Panc1 (cell line): ENCODE measurements around the gene FPGT. TPM values are rescaled to one million over a fixed set of nuclear protein-coding genes. Genes with fewer than 3 reads are reported as not detected.
"Not testable (repeated sequence)": the region's sequence is repeated elsewhere in the genome, so short reads cannot be mapped to it uniquely, and the experiment has no call there.

ENCODE experiments used
- ATAC-seq: fragments of 200-7000 bp; cut with Tn5 transposase; 2 replicates; pipeline ENCODE4 v1.9.1; 2020; ENCODE audit warnings: mild to moderate bottlenecking, moderate library complexity
- BruUV-seq: library from RNA; stranded (reverse); fragments of 400-500 nt; replicated peaks from 2 replicates; lab custom pipeline; 2021; lab: Mats Ljungman, UMichigan
- CTCF ChIA-PET: fragments of 300-600 bp; sonication (Branson Sonifier 250); formaldehyde crosslinking; loops from one replicate; lab custom pipeline; 2022; ENCODE audit warnings: antibody characterized with exemption; lab: Charles Lee
- POLR2A ChIA-PET: fragments of 300-600 bp; sonication (Branson Sonifier 250); formaldehyde crosslinking; loops from one replicate; lab custom pipeline; 2022; ENCODE audit warnings: antibody characterized with exemption; lab: Charles Lee
- DNase-seq: peaks from one replicate; pipeline ENCODE4 v3.0.0-alpha.2; 2010; ENCODE audit warnings: low read depth, low spot score
- H3K27ac ChIP-seq: 2 replicates; pipeline ENCODE4 v1.5.1; 2011; ENCODE audit warnings: mild to moderate bottlenecking, low read length, inconsistent platforms
- H3K27me3 ChIP-seq: fragments of 200-500 bp; sonication (Bioruptor generic); 2 replicates; pipeline ENCODE4 v1.6.0; 2014; ENCODE audit warnings: low read length, inconsistent platforms; ENCODE audit not compliant: control insufficient read depth, insufficient read depth
- H3K36me3 ChIP-seq: fragments of 200-500 bp; sonication (Bioruptor generic); 2 replicates; pipeline ENCODE4 v1.5.1; 2014; ENCODE audit warnings: inconsistent platforms, mild to moderate bottlenecking, low read length, moderate library complexity; ENCODE audit not compliant: control insufficient read depth, insufficient read depth
- H3K4me1 ChIP-seq: 2 replicates; pipeline ENCODE4 v1.5.1; 2011; ENCODE audit warnings: inconsistent platforms, mild to moderate bottlenecking, low read length, moderate library complexity; ENCODE audit not compliant: control insufficient read depth, insufficient read depth
- H3K4me3 ChIP-seq, 2 experiments: 2 replicates each; pipeline ENCODE4 v1.5.1; 2011 to 2012; ENCODE audit warnings: low read depth in 2 of 2, low read length in 2 of 2, mild to moderate bottlenecking in 2 of 2, inconsistent platforms in 1 of 2, moderate library complexity in 1 of 2
- H3K9me3 ChIP-seq: fragments of 200-500 bp; sonication (Bioruptor generic); 2 replicates; pipeline ENCODE4 v1.5.1; 2014; ENCODE audit warnings: low read depth, mild to moderate bottlenecking, inconsistent platforms, low read length, moderate library complexity; ENCODE audit not compliant: control insufficient read depth, insufficient read depth
- POLR2AphosphoS5 ChIP-seq: IDR thresholded peaks from 2 replicates; pipeline ENCODE4 v1.6.1; 2012; ENCODE audit warnings: mild to moderate bottlenecking, low read depth, low read length, moderate library complexity
- SIN3A ChIP-seq: IDR thresholded peaks from 2 replicates; pipeline ENCODE4 v1.6.1; 2012; ENCODE audit warnings: low read depth, mild to moderate bottlenecking, low read length, moderate library complexity, borderline replicate concordance; ENCODE audit not compliant: insufficient read depth
- TCF7L2 ChIP-seq: IDR thresholded peaks from 2 replicates; pipeline ENCODE4 v1.6.1; 2011; ENCODE audit warnings: mild to moderate bottlenecking, low read depth, low read length, inconsistent platforms
- in situ Hi-C: cut with HindIII; loops from 2 replicates; pipeline ENCODE4 v1.10.0; 2016; ENCODE audit warnings: low sequenced_read_pairs, low pct_unique_long_range_greater_than_20kb
- intact Hi-C: fragments of 100-400 bp; cut with micrococcal nuclease; formaldehyde crosslinking; loops from one replicate; pipeline ENCODE4 v1.10.0; 2022; ENCODE audit not compliant: unreplicated experiment
- total RNA-seq: library from RNA; stranded (reverse); gene quantifications from one replicate; pipeline ENCODE4 v1.2.1, GENCODE V29; 2021; ENCODE audit not compliant: unreplicated experiment
- TF ChIP-seq, protein P1 (sequence below), 2 experiments: IDR thresholded peaks; 2 replicates each; pipeline ENCODE4 v1.6.1; 2011 to 2012; ENCODE audit warnings: low read depth in 2 of 2, control low read depth in 1 of 2, low read length in 1 of 2, mild to moderate bottlenecking in 1 of 2, moderate library complexity in 1 of 2; ENCODE audit not compliant: insufficient read depth in 1 of 2
- TF ChIP-seq, protein P2 (sequence below): fragments of 450-650 bp; IDR thresholded peaks from 2 replicates; pipeline ENCODE4 v1.5.1; 2017; ENCODE audit warnings: mild to moderate bottlenecking

The FPGT gene
- total RNA-seq, 1 experiment from 2014 or later: 12.9 TPM

DNA sequence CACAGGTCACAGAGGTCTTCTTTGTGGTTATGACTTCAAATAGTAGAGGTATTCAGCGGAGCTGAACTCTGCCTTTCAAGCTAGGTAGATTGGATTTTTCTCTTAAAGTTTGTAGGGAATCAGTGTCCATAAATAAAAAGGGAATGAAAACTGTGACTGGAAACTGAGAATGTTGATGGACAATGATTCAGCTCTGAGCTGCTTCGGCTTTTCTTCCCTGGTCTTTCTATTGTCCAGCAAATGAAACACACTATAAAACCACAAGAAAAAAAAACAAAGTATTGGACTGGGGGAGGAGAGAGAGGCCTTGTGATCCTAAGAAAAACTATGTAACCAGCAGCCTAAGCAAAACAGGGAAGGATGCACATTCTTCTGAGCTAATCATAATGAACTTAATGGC lies 48.3 kb downstream of the FPGT start:
- ChIA-PET CTCF (no interaction called here), POLR2A (no interaction called here)
- in situ Hi-C loops: no loop called here
- BruUV-seq: no TSS peak
- TF ChIP-seq, protein P1, sequence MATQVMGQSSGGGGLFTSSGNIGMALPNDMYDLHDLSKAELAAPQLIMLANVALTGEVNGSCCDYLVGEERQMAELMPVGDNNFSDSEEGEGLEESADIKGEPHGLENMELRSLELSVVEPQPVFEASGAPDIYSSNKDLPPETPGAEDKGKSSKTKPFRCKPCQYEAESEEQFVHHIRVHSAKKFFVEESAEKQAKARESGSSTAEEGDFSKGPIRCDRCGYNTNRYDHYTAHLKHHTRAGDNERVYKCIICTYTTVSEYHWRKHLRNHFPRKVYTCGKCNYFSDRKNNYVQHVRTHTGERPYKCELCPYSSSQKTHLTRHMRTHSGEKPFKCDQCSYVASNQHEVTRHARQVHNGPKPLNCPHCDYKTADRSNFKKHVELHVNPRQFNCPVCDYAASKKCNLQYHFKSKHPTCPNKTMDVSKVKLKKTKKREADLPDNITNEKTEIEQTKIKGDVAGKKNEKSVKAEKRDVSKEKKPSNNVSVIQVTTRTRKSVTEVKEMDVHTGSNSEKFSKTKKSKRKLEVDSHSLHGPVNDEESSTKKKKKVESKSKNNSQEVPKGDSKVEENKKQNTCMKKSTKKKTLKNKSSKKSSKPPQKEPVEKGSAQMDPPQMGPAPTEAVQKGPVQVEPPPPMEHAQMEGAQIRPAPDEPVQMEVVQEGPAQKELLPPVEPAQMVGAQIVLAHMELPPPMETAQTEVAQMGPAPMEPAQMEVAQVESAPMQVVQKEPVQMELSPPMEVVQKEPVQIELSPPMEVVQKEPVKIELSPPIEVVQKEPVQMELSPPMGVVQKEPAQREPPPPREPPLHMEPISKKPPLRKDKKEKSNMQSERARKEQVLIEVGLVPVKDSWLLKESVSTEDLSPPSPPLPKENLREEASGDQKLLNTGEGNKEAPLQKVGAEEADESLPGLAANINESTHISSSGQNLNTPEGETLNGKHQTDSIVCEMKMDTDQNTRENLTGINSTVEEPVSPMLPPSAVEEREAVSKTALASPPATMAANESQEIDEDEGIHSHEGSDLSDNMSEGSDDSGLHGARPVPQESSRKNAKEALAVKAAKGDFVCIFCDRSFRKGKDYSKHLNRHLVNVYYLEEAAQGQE (IDR thresholded peaks at IDR 0.05; ENCODE audit: insufficient read depth in 1 of 2, low read depth in 2 of 2, low read length in 1 of 2): no peak
- H3K4me1 ChIP-seq: no peaks in the 10 kb centered on the region
- intact Hi-C loops: no loop called here
- no peak overlapping the region for H3K27ac ChIP-seq
- no peaks in the 10 kb centered on the region for H3K9me3 ChIP-seq
- H3K27me3 ChIP-seq: no peaks in the 10 kb centered on the region
- ATAC-seq (no peak), DNase-seq (no peak)
- no peaks in the 10 kb centered on the region for H3K36me3 ChIP-seq
- no peak overlapping the region for H3K4me3 ChIP-seq

DNA sequence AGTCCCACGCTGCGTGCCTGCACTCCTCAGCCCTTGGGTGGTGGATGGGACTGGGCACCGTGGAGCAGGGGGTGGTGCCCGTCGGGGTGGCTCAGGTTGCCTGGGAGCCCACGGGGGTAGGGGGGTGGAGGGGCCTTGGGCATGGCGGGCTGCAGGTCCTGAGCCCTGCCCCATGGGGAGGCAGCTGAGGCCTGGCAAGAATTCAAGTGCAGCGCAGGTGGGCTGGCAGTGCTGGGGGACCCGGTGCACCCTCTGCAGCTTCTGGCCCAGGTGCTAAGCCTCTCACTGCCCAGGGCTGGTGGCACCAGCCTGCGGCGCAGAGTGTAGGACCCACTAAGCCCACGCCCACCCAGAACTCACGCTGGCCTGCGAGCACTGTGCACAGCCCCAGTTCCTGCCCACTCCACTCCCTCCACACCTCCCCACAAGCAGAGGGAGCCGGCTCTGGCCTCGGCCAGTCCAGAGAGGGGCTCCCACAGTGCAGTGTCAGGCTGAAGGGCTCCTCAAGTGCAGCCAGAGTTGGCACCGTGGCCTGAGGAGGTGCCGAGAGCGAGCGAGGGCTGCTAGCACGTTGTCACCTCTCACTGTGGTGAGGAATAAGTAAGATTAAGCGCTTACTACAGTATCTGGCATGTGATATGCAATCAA lies 50.0 kb downstream of the FPGT start:
- H3K9me3 ChIP-seq: no peaks in the 10 kb centered on the region
- H3K27me3 ChIP-seq: no peaks in the 10 kb centered on the region
- intact Hi-C loops (no loop called here), in situ Hi-C loops (no loop called here)
- no peak overlapping the region for H3K4me3 ChIP-seq
- ChIA-PET POLR2A (no interaction called here), CTCF (no interaction called here)
- no peak for DNase-seq
- TF ChIP-seq POLR2AphosphoS5 (no peak), TCF7L2 (no peak), SIN3A (no peak)
- TF ChIP-seq, protein P1 (IDR thresholded peaks at IDR 0.05; ENCODE audit: insufficient read depth in 1 of 2, low read depth in 2 of 2, low read length in 1 of 2): no peak
- TF ChIP-seq, protein P2, sequence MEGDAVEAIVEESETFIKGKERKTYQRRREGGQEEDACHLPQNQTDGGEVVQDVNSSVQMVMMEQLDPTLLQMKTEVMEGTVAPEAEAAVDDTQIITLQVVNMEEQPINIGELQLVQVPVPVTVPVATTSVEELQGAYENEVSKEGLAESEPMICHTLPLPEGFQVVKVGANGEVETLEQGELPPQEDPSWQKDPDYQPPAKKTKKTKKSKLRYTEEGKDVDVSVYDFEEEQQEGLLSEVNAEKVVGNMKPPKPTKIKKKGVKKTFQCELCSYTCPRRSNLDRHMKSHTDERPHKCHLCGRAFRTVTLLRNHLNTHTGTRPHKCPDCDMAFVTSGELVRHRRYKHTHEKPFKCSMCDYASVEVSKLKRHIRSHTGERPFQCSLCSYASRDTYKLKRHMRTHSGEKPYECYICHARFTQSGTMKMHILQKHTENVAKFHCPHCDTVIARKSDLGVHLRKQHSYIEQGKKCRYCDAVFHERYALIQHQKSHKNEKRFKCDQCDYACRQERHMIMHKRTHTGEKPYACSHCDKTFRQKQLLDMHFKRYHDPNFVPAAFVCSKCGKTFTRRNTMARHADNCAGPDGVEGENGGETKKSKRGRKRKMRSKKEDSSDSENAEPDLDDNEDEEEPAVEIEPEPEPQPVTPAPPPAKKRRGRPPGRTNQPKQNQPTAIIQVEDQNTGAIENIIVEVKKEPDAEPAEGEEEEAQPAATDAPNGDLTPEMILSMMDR: no peak
- no peak overlapping the region for H3K27ac ChIP-seq
- ATAC-seq: no peak
- no peaks in the 10 kb centered on the region for H3K36me3 ChIP-seq
- no peaks in the 10 kb centered on the region for H3K4me1 ChIP-seq
- BruUV-seq: no TSS peak

DNA sequence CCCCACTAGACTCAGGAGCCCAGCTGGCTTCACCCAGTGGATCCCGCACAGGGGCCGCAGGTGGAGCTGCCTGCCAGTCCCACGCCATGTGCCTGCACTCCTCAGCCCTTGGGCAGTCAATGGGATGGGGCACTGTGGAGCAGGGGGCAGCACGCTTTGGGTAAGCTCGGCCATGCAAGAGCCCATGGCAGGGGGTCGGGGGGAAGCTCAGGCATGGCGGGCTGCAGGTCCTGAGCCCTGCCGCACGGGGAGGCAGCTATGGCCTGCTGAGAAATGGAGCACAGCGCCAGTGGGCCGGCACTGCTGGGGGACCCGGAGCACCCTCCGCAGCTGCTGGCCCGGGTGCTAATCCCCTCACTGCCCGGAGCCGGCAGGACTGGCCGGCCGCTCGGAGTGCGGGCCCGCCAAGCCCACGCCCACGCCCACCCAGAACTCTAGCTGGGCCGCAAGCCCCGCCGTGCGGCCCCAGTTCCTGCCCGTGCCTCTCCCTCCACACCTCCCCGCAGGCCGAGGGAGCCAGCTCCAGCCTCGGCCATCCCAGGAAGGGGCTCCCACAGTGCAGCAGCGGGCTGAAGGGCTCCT lies 55.3 kb downstream of the FPGT start:
- POLR2A ChIA-PET, CTCF ChIA-PET, in situ Hi-C loops, ATAC-seq, H3K9me3 ChIP-seq, BruUV-seq, intact Hi-C loops, H3K36me3 ChIP-seq, H3K27ac ChIP-seq, DNase-seq, H3K4me1 ChIP-seq, H3K4me3 ChIP-seq, H3K27me3 ChIP-seq: not testable (repeated sequence)
